Activated CD8-positive, alpha-beta memory T cell treated with anti-CD3 and anti-CD28 coated beads, Interleukin-2, amount 50 U/mL, for 1 hour (primary cell): ENCODE measurements around the gene SLC23A3.

Experiments used
- DNase-seq: peaks from one replicate; pipeline ENCODE4 v3.0.0-alpha.2; 2020; ENCODE audit errors: extremely low read depth

SLC23A3 gene

GRCh38 chr2:219175928-219176817 lies 6.3 kb upstream of the SLC23A3 start:
- DNase-seq, result no peak

- no peak for DNase-seq
Observed at GRCh38 chr2:219175486-219175885, 5.7 kb upstream of the SLC23A3 start.

GRCh38 chr2:219174801-219175200 lies 5.0 kb upstream of the SLC23A3 start:
- DNase-seq, result no peak

- no peak for DNase-seq
Observed at GRCh38 chr2:219174146-219174545, 4.3 kb upstream of the SLC23A3 start.

GRCh38 chr2:219173176-219173575 lies 3.3 kb upstream of the SLC23A3 start:
- DNase-seq, result no peak

GRCh38 chr2:219172231-219173154 lies 2.7 kb upstream of the SLC23A3 start:
- no peak for DNase-seq

GRCh38 chr2:219171231-219171651 lies 1.4 kb upstream of the SLC23A3 start:
- no peak for DNase-seq

- DNase-seq, result no peak
Observed at GRCh38 chr2:219168932-219169331, 897 bp downstream of the SLC23A3 start.

- DNase-seq, result no peak
Observed at GRCh38 chr2:219168526-219168925, 1.3 kb downstream of the SLC23A3 start.

GRCh38 chr2:219167997-219168396 lies 1.8 kb downstream of the SLC23A3 start:
- no peak for DNase-seq

GRCh38 chr2:219165058-219165911 lies 4.5 kb downstream of the SLC23A3 start:
- DNase-seq, result no peak

- DNase-seq, result no peak
Observed at GRCh38 chr2:219163156-219163555, 6.7 kb downstream of the SLC23A3 start.

GRCh38 chr2:219161097-219161496 lies 8.7 kb downstream of the SLC23A3 start:
- no peak for DNase-seq

GRCh38 chr2:219160186-219161017 lies 9.4 kb downstream of the SLC23A3 start, which contains the start of gene NHEJ1:
NHEJ1 (minus strand) TSS chr2:219160815; CDS start chr2:219158362, 2,453 bp downstream.
- peak; percentile 74 for DNase-seq

GRCh38 chr2:219159771-219160185 lies 10.1 kb downstream of the SLC23A3 start:
- DNase-seq, result no peak

GRCh38 chr2:219158586-219158985 lies 11.2 kb downstream of the SLC23A3 start:
- no peak for DNase-seq

GRCh38 chr2:219158025-219158424 lies 11.8 kb downstream of the SLC23A3 start:
- DNase-seq, result no peak

- DNase-seq, result no peak
Observed at GRCh38 chr2:219157396-219157795, 12.4 kb downstream of the SLC23A3 start.

GRCh38 chr2:219155054-219155644 lies 14.7 kb downstream of the SLC23A3 start:
- DNase-seq, result no peak

- DNase-seq, result no peak
Observed at GRCh38 chr2:219149667-219150066, 20.2 kb downstream of the SLC23A3 start.
